Right lobe of liver (tissue), 4 donors: ENCODE measurements around the gene CLEC7A.

ENCODE experiments used
- POLR2A ChIP-seq: fragments of 450-650 bp; IDR thresholded peaks from one replicate; pipeline ENCODE4 v1.6.1; 2017; ENCODE audit warnings: antibody characterized with exemption, mild to moderate bottlenecking
- TF ChIP-seq, protein P1 (sequence below), 4 donors: fragments of 200-600 bp in 3 of 4; fragments of 450-650 bp in 1 of 4; IDR thresholded peaks; one replicate each; pipeline versions ENCODE4 v1.5.1 to v1.8.0; 2016 to 2022; ENCODE audit warnings: antibody characterized with exemption in 4 of 4, mild to moderate bottlenecking in 2 of 4
- donor health status: DM: no; HTN: no; CAD: no.
- donor health status: DM: no; HTN: no; CAD: no.
- donor health status: DM: no; HTN: yes; CAD: no.

DNA sequence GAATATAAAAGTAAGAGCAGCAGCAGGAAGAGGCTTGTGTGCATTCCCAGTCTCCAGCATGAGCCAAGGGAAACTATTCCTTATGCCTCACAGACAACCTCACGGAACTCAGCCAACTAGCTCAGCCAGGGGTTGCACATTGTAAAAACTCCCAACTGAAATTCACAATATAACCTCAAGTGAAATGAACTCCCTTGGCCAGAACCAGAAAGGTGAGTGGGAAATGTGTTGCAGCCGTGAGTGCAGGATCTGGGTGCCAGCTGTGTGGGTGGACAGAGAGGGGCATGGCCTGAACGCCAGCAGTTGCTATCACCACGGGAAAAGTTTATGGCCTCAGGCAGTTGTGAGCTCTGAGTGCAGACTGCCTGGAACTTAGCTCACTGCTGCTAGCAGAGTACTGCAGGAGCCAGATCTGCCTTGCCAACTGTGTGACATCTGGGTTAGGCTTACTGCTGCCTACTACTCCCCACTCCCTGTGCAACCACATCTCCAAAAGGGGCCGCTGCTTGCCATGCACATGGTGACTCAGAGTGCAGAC lies 28.9 kb downstream of the CLEC7A start:
- TF ChIP-seq, protein P1, sequence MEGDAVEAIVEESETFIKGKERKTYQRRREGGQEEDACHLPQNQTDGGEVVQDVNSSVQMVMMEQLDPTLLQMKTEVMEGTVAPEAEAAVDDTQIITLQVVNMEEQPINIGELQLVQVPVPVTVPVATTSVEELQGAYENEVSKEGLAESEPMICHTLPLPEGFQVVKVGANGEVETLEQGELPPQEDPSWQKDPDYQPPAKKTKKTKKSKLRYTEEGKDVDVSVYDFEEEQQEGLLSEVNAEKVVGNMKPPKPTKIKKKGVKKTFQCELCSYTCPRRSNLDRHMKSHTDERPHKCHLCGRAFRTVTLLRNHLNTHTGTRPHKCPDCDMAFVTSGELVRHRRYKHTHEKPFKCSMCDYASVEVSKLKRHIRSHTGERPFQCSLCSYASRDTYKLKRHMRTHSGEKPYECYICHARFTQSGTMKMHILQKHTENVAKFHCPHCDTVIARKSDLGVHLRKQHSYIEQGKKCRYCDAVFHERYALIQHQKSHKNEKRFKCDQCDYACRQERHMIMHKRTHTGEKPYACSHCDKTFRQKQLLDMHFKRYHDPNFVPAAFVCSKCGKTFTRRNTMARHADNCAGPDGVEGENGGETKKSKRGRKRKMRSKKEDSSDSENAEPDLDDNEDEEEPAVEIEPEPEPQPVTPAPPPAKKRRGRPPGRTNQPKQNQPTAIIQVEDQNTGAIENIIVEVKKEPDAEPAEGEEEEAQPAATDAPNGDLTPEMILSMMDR (IDR thresholded peaks at IDR 0.05): no peak
- TF ChIP-seq POLR2A: no peak
